ENCODE data around the gene HSF4.

HSF4 gene

DNA sequence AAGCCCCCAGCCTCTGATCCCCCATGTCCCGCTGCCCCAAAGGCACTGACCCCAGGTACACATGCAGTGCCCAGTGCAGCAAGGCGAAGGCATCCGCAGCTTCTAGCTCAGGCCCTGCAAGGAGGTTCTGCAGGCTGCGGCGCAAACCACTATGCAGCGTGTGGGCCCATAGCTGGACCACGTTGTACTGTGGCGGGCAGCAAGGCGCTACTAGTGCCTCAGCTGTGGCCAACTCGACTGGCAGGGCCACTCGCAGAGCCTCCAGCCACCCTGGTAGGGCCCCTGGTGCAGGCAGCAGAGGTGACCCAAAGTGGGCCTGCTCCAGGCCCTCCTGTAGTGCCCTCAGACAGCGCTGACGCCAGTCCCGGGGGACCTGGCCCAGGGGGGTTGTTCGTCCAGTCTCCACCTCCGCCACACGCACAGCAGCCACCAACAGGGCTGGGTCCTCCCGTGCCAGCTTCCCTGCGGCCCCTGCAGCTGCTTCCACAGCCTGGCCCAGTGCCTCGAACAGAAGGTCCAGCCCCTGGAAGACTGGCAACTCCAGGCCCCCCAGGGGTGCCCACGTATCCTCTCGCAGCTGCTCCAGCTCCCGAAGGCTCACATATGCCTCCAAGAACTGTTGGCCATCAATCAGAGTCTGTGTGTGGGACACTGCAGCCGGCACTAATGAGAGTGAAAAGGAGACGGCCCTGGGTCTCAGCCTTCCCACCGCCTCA, 22.8 kb downstream of the HSF4 start:
- no peak for DNase-seq

GRCh38 chr16:67188323-67188722, 23.8 kb downstream of the HSF4 start:
- DNase-seq = no peak

DNA sequence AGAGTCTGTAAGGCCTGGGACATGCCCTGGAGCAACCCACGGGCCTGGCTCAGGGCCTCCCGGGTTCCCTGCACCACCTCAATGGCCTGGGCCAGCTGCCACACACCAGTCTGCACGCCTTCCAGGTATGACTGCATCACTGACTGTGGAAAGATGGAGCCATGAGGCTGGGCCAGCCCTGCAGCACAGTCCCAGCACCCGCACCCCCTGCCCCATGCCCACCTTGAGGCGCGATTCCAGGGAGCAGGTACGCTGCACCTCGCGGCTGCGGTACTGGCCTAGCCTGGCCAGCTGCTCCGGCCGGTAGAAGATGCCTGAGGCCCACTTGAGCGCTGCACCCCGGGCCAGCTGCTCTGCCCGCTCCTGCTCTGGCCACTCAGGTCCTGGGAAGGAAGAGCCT, 24.3 kb downstream of the HSF4 start:
- DNase-seq = no peak

GRCh38 chr16:67190041-67190440, 25.5 kb downstream of the HSF4 start, which contains the start of gene EXOC3L1:
TSS of gene EXOC3L1 (minus strand) at chr16:67190136. CDS start at chr16:67189676, 460 bp downstream.
- DNase-seq = no peak

- DNase-seq = no peak
Measured at GRCh38 chr16:67190448-67191399, 26.2 kb downstream of the HSF4 start.

- no peak for DNase-seq
Measured at GRCh38 chr16:67191411-67191994, 27.0 kb downstream of the HSF4 start.

DNA sequence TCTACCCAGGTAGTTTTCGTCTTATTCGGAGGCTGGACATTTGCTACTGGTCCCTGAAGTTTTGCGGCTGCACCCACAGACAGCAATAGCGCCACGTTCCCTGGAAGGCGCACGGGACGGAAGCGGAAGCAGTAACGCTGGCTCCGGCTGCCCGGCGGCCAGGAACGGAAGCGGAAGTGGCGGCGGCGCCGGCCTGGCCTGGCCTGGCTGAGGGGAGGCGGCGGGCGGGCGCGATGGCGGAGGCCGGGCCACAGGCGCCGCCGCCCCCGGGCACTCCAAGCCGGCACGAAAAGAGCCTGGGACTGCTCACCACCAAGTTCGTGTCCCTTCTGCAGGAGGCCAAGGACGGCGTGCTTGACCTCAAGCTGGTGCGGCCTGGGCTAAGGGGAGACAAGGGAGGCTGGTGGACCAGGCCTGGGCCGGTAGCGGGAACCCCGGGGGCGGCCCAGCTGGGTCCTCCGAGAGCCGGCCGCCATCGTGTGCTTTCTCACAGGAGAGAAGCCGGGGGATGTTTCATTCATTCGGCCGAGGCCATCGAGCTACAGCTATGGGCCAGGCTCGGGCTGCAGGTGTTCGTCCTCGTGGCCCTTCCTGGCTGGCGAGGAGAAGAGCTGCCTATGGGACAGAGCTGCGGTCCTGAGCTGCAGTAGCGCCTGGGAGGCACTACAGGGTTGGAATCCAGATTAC, 27.6 kb downstream of the HSF4 start, which contains the start of gene E2F4:
Gene E2F4, plus strand, starts transcription at position 161 of the 687 bp plus-strand sequence. Its CDS starts 73 bp downstream, at position 234.
- peak; percentile 86 for DNase-seq

DNA sequence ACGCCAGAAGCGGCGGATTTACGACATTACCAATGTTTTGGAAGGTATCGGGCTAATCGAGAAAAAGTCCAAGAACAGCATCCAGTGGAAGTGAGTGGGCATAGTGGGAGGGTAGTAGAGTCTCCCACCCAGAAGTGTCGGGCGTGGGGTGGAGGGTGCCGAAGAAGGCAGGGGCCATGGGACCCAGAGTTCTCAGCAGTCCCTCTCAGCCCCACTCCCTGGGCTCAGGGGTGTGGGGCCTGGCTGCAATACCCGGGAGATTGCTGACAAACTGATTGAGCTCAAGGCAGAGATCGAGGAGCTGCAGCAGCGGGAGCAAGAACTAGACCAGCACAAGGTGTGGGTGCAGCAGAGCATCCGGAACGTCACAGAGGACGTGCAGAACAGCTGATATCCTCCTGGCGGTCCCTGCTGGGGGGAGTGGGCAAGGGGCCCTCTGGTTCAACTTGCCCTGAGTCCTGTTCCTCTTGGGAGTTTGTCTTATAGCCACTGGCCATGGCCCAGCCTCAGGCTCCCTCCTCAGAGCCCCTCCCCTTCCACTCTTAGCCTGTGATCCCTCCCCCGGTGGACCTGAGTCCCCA, 28.3 kb downstream of the HSF4 start:
- no peak for DNase-seq

DNA sequence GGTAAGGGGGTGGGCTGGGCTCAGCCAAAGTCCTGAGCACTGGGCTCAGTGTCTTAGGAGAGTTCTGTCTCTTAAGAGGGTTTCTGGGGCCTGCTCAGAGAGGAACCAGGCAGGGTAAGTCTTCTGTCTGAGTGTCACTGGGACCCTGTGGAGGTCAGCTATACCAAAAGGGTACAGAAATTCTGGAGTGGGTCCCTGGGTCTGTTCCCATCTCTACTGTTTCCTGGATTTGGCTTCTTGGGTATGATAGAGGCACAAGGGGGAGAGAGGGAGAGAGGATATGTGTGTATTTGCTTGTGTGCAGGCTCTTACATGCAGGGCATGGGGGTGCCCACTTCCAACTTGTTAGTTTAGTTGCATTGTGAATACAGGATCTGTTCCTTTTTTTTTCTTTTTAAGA, 29.0 kb downstream of the HSF4 start:
- DNase-seq = no peak

GRCh38 chr16:67194260-67194659, 29.7 kb downstream of the HSF4 start:
- no peak for DNase-seq

DNA sequence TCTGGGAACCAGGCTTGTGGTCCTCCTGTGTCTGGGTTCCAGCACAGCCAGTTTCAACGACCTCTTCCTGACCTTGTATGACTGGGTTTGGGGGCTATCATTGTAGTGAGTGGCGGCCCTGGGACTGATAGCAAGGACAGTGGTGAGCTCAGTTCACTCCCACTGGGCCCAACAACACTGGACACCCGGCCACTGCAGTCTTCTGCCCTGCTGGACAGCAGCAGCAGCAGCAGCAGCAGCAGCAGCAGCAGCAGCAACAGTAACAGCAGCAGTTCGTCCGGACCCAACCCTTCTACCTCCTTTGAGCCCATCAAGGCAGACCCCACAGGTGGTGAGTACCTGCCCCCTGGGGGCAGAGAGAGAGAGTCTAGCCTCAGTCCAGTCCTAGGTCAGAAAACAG, 31.1 kb downstream of the HSF4 start:
- DNase-seq = no peak

DNA sequence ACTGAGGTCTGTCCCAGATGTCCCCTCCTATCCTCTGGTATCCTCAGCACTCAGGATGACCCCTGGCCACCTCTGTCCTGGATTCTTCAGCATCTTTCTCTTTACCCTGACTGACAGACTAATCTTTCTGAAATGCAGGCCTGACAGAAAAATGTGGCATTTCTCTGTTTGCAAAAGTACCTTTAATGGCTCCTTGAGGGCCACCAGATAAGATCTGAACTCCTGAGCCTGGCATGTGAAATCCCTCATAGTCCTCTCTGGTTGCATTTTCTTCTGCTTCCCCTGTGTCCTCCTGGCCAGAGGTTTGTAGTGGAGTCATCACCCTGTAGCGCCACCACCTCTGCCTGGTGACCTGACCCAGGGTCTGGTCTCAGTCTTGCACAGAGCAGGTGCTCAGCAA, 32.3 kb downstream of the HSF4 start:
- DNase-seq = no peak

GRCh38 chr16:67197704-67198103, 33.2 kb downstream of the HSF4 start:
- DNase-seq = no peak

GRCh38 chr16:67198238-67198734, 33.7 kb downstream of the HSF4 start:
- no peak for DNase-seq

GRCh38 chr16:67199011-67199807, 34.7 kb downstream of the HSF4 start, which contains the start of gene ELMO3:
TSS of gene ELMO3 (plus strand) at chr16:67199131. CDS start at chr16:67199327, 196 bp downstream.
- DNase-seq = no peak

DNA sequence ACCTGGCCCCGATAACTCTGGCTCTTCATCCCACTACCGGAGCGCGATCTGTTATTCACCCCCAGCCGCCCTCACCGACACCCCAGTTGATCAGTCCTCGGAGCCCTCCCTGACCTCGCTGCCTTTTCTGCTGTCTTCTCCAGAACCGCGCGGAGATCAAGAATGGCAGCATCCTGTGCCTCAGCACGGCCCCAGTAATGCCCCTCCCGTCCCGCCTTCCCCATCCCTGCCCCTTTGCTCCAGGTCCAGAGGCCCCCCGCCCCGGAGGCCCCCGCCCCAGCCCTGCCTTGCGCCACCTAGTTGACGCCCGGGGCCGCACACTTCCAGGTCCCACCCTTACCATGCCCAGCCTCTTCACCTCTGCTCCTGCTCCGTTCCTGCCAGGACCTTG, 35.3 kb downstream of the HSF4 start:
- DNase-seq = no peak

GRCh38 chr16:67200491-67200890, 35.9 kb downstream of the HSF4 start:
- no peak for DNase-seq

DNA sequence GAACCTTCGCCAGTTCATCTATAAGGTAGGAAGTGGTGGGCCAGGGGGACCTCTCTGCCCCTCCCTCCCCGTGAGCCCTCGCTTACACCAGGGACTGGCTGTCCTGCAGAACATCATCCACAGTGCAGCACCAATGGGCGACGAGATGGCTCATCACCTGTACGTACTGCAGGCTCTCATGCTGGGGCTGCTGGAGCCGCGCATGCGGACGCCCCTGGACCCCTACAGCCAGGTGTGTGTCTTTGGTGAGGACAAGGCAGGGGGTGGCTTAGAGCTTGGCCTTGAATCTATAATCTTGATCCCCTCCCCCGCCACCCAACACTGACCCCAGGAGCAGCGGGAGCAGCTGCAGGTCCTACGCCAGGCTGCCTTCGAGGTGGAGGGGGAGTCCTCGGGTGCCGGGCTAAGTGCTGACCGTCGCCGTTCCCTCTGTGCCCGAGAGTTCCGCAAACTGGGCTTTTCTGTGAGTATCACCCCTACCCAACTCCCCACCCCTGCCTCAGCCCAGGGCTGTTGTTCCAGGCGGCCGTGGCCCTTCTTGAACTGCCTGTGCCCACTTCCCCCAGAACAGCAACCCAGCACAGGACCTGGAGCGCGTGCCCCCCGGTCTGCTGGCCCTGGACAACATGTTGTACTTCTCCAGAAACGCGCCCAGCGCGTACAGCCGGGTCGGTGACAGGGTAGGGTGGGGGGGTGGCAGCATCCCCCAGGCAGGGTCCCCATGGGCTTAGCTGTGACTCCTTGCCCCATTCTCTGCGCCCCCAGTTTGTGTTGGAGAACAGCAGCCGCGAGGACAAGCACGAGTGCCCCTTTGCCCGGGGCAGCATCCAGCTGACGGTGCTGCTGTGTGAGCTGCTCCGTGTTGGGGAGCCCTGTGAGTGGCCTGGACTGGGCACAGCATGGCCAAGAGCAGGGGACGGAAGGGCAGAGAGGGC, 37.1 kb downstream of the HSF4 start:
- no peak for DNase-seq

- no peak for DNase-seq
Measured at GRCh38 chr16:67202426-67202825, 37.9 kb downstream of the HSF4 start.

DNA sequence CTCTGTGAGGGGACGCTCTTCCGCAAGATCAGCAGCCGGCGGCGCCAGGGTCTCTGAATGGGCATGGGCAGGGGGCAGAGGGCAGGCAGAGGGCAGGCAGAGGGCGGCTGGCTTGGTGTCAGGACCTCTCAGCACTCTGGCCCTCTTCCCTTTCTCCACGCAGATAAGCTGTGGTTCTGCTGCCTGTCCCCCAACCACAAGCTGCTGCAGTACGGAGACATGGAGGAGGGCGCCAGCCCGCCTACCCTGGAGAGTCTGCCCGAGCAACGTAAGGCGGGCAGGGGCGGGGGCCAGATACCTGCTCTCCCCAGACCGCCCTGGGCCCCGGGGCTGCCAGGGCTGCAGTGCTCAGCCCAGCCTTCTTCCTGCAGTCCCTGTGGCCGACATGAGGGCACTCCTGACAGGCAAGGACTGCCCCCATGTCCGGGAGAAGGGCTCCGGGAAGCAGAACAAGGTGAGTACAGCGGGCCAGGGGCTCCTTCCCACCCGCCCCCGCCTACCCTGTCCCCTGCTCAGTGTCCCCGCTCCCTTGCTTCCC, 38.5 kb downstream of the HSF4 start:
- DNase-seq = no peak
